T1000 (cell line): ENCODE measurements around the gene CREB3L2.
"Not testable (repeated sequence)": the region's sequence is repeated elsewhere in the genome, so short reads cannot be mapped to it uniquely, and the experiment has no call there.

Experiments
- DNase-seq: peaks from one replicate; lab custom pipeline; 2025; ENCODE audit warnings: mixed read lengths; lab: John Stamatoyannopoulos, UW

Gene CREB3L2

DNA sequence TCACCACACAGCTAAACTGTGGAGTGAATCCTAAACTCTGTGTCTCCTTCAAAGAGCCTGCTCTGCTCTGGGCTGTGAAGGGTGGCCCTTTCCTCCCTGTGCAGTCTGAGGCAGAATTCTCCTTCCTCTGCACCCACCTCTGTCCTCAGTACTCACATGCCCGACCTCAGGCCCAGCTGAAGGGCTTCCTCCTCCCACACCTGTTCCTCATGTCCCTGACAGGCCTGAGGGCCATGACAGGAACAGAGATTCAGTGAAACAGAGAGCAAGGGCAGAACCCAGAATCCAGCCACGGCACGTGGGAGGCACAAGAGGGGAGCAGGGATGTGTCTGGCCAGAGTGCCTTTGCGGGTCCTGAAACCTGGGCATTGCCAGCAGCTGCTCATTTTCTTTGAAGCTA, 13.9 kb downstream of the CREB3L2 start:
- no peak for DNase-seq

DNA sequence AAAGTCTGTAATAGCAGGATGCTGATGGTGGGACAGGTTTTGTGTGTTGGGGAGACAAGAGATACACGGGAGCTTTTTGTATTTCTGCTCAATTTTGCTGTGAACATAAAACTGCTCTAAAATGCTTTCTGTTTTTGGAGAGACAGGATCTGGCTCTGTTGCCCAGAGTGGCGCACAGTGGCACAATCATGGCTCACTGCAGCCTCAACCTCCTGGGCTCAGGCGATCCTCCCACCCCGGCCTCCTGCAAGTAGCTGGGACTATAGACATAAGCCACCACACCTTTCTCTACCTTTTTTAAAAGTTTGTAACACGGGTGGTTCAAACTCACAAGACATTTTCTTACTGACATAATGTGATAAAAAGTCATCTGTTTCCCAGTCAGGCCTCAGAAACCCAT, 14.3 kb downstream of the CREB3L2 start:
- no peak for DNase-seq

DNA sequence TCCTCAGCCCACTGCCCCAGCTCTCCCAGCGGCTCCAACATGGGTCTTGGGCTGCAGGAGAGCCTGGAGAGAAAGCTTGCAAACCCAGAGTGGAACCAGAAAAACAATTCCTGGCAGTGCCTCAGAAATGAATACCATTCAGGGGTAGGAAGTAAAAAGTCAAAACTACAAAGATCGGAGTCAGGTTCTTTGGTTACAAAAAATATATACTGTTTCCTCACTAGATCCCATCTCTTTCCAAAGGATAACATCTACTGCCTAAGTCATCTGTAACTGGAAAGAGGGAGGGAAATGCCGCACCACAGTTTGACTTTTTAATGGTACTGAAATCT, 14.9 kb downstream of the CREB3L2 start:
- DNase-seq = no peak

DNA sequence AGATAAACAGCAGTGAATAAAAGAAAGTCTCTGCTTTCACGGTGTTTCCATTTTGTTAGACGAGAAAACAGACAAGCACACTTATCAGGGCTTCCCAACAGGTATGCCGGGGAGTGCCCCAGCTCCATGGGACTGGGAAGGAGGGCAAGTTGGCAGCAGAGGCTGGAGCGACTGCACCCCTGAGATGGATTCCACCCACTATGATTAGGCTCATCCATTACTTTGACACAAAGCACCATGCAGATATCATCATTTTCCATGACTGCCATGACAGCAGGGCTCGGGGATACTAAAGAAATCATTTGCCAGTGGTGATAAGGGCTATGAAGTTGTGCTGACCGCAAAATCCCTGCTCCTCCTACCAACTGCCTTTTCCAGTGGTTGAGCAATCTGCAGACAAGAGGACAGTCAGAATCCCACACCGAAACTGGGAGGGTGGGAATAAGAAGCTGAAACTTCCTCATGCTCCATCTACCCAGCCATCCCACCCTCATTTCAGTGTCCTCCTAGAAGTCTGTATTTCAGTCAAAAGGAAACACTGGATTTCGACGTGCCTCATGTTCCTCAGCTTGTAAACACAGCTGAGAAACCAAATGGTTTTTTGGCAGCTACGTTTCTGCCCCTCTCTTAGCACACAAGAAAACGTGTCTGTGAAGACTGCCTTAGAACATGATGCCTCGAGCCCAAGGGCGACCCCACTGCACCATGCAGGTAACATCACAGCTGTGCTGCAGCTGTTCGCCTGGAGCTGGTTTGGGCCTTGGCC, 15.5 kb downstream of the CREB3L2 start:
- DNase-seq = no peak

DNA sequence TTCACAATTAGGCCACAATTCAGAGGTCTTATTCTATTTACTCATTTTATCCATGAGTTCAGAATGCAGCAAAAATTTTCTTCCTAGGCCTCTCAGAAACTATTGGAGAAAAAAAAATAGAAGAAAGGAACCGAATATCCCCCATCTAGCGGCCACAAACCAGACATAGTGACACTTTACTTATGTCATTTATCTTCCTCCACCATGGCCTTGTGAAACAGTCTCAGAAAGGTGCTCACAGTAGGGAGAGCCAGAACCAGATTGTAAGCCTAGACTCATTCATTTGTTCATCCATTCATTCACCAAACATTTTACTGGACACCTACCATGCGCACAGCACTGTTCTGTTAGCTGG, 16.0 kb downstream of the CREB3L2 start:
- no peak for DNase-seq

DNA sequence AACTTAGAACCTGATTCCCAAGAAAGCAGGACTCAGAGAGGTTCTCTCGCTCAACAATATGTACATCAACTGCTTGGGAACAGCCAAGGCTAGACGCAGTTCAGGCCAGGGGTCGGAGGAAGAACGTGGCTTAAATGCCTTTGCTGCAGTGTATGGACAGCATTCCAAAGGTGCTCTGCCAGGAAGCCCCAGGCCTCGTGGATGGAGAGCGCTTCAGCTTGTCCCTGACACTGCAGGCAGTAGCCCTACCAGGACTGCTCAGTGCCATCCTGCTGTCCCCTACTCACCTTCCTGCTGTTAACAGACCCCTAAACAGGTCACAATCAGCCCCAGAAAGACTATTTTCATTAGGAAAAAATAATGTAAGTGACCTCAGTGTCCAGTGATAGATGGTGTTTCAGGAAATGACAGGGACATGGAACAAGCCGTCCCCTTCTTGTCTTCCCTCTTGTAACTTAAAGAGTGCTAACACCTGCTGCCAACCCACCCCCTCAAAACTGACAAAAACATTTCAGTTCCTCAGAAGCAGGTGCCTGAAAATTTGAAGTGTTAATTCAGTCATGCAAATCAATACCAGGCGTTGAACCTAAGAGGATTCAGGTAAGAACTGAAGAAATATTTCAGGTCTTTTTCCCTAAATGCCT, 16.5 kb downstream of the CREB3L2 start:
- DNase-seq = no peak

DNA sequence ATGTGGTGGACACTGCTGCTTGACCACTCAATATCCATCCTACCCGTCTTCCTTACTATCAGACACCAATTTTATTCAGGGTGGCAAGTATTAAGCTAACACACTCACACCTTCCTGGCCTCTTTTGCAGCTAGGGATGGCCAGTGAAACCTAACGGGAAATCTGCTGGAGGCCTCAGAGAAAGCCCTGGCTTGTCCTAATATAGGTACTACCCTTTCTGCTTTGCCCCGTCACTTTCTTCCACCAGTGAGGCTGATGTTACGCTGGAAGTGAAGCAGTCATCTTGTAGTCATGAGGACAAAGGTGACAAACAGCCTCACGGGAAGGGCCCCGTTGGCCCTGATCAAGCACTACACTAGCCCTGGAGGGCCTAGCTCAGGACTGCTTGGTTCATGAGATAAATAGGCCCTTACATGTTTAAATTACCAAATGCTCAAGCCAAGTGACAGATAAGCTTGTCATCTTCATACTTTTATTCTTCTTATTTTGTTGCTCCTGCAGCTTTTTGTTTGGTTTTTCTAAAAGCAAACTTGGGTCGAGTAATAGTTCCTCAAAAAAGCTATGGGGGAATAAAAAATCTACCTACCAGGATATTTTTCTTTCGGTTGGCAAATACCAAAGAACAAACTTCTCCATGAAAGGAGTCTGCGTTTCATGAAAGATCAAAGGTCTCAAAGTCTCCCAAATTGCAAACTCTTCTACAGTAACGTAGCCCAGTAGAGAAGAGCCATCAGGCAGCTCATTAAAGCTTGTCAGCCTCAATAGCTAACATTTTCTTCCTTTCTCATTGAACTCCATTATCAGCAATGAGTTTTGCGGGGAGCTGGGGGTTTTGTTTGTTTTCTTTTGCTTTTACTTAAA, 17.5 kb downstream of the CREB3L2 start:
- no peak for DNase-seq

DNA sequence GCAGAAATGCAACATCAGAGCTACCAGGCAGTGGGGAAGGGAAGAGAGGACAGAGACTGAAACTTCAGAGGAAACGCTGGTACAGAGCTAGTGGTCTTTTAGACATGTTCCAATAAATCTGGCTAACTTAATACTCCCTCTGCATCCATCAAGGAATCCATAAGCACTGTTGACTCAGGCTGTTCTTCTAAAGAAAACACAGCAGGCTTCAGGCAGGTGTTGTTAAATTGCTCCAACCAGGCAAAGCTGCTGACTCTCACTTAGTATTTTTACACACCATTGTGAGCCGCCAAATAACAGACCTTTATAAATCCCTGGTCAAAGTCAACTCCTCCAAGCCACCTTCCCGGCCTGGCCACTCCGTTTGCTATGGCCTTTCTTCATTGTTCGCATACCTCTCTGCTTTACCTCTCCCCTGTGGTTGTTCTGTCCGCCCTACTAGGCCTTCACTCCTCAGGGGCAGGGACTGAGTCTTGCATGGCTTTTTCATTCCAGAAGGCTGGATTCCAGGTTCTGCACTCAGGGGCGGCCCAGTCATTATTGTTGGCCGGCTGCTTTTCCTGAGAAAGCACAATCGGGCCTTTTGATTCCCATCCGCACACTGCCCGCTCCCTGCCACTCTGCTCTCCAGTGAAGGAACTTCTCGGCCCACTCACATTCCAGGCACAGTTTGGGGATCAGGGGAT, 18.4 kb downstream of the CREB3L2 start:
- DNase-seq = no peak

DNA sequence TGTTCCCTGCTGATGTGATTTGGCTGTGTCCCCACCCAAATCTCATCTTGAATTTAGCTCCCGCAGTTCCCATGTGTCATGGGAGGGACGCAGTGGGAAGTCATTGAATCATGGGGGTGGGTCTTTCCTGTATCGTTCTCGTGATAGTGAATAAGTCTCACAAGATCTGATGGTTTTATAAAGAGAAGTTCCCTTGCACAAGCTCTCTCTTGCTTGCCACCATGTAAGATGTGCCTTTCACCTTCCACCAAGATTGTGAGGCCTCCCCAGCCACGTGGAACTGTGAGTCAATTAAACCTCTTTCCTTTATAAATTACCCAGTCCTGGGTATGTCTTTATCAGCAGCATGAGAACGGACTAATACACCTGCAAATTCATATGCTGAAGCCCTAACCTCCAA, 19.5 kb downstream of the CREB3L2 start:
- DNase-seq = not testable (repeated sequence)

DNA sequence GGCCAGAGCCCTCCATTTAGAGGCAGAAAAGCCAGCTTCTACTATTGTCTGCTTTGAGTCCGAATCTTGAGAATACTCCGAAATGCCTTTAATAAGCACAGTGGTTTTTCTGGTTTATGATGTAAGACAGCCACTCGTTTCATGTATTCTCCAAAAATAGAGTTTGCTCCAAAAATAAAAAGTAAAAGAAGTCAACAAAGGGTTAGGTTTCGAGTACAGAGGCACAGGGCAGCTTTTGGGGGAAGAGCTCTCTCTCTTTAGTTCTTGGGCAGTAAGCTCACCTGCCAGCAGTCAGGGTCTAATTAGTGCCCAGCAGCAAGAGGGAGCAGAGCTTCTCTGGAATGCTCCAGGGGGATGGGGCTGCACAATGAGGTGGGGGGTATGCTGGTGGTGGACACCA, 20.2 kb downstream of the CREB3L2 start:
- DNase-seq = no peak

DNA sequence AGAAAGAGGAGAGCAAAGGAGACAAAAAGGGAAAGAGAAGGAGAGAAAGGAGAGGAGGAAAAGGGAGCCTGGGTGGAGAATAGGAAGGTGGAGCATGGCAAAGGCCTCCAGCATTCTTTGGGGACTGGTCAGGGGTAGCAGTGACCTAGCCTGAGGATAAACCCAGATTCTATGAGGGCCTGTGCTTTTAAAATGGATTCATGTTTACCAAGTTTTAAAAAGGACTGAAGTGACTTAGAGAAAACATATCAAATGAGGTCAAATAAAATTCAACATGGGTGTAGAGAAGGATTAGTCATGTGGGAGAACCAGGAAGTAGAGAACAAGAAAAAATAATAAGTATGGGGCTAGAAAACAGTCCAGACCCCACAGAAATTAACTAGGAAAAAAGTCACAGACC, 20.7 kb downstream of the CREB3L2 start:
- DNase-seq = no peak

DNA sequence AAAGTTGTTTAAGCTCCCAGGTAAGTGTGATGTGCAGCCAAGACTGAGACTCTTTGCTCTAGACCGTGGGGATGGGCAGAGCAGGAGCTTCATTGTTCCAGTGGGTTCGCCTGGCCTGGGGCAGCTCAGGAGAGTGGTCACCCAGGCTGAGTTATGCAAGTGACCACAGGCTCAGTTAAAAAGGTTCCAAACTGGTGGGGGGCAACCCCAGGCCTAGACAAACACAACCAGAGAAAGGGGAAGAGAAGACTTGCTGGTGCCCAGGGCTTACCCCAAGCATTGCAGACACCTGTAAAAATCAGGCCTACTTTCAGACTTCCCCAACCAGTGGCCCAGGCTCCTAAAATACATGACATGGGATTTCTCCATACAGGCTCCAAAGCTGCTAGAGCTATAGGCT, 21.6 kb downstream of the CREB3L2 start:
- DNase-seq = no peak

DNA sequence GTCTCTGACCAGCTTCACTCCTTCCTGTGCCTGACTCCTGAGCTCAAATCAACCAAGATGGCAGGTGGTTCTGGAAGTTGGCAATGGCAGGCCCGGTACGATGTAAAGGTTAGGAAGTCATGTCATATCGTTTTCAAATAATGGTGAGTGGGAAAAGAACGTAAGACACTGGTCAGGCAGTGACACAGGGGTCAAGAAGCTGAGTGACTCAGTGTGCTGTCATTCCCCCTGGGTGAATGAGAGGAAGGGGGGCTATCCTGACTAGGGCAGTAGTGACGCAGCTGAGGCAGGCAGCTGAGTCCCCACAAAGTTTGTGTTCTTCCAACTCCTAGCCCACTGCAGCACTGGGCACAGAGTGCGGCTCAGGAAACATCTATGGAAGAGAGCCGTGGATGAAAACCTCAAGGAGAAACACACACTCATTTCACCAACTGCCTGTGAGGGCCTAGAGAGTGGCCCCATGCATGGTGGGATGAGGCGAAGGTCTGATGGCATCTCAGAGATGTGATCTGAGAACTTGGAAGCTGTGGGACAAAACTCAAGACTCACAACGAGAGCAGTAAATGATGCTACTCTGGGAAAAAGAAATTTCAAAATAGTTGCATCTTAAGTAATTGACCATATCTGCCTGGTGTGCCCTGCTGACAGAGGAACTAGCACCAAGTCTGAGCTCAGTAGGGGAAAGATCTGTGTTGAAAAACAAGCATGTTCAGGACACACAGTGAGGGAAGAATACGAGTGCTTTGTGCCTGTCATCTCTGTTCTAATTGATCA, 23.2 kb downstream of the CREB3L2 start:
- DNase-seq = peak; percentile 76

DNA sequence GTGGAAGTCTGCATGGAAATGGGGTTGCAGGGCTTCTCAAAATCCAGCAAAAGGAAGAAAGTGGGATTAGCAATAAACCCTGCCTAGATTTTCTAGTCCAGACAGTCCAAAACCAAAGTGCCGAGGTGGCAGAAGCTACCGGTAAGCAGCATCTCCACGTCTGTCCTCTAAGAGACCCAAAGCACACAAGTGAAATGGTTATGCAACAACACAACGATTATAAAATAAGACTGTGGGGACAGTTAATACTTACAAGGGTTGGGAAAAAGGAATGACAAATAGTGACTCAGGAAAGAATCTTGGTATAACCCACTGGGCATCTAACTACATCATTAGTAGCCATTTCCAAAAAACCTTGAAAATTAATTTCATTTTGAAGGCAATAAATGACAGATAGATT, 24.7 kb downstream of the CREB3L2 start:
- no peak for DNase-seq

DNA sequence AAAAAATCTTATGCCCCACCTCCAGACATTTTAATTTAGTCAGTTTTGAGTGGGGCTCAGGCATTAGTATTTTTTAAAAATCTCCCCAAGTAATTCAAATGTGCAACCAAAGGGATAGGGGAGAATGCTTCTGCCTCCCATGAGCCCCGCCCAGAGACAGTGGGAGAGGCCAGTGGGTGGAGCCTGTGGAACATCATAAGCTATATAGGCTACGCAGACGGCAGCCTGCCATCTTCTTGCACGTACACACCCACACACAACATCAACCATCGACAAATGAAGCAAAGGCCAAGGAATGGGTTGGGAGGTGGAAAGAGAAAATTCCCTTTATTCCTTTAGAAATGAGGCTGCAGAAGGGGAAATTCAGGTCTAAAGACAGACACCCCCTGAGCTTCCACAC, 25.2 kb downstream of the CREB3L2 start:
- DNase-seq = no peak

DNA sequence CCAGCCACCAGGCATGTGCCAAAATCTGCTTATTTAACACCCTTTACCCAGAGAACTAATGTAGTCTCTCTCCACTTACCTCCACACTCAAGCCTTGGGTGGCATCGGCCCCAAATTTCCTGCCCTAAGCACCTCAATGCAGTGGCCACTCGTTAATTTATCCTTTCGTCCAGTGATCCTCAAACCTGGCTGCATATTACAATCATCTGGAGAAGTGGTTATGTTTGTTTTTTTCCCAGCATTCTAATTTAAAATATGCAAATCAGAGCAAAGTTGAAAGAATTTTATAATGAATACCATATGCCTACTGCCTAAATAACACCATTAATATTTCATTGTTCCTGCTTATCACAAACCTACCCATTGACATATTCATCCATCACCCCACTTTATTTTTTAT, 25.7 kb downstream of the CREB3L2 start:
- DNase-seq = no peak

DNA sequence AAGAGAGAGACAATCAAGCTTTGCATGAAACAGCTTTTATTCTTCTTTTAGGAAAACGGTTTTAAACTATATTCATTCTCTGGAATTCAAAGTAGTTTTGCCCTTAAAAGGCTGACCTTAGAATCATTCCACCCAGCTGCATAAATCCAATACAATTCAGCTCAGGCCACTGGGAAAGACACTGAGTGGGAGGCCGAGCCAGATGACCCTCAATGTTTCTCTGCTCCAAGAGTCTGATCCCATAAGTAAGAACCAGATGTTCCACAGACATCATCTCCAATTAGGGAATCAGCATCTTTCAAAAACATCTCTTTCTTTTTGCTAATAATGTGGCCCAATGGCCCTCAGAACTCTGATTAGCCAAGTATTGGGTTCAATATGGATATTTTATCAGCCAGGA, 26.1 kb downstream of the CREB3L2 start:
- no peak for DNase-seq

DNA sequence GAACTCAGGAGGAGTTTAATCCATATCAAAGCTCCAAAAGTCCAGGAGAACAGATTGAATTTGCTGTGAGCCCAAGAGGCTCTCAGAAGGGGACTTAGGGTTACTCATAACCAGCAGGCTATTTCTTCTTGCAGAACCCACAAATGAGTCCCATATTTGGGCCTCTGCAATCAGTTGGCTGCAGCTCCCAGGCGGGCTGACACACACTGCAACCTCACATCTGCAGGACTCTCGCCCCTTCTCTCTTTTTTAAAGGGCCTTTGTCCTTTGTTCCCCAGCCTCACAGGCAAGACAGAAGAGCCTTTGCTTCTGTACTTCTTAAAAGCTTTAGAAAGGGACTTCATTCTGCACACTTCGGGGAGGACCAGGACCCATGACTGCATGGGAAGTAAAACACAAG, 26.7 kb downstream of the CREB3L2 start:
- DNase-seq = no peak

DNA sequence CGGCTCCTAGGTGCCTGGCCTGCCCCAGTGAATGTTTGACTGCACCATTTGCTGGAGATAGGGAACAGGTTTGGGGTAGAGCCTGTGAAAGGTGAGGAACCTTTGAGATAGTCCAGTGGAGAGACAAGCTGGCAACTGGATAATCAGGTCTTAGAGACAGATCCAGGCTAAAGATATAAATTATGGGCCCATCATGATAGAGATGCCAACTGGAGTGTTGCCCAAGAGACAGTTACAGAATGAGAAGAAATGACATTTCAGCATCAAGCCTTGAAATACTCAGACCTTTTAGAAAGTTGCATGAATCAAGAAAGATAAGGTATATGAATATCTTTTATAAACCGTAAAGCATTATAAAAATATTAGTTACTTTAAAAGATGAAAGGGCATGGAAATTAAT, 27.1 kb downstream of the CREB3L2 start:
- DNase-seq = no peak

DNA sequence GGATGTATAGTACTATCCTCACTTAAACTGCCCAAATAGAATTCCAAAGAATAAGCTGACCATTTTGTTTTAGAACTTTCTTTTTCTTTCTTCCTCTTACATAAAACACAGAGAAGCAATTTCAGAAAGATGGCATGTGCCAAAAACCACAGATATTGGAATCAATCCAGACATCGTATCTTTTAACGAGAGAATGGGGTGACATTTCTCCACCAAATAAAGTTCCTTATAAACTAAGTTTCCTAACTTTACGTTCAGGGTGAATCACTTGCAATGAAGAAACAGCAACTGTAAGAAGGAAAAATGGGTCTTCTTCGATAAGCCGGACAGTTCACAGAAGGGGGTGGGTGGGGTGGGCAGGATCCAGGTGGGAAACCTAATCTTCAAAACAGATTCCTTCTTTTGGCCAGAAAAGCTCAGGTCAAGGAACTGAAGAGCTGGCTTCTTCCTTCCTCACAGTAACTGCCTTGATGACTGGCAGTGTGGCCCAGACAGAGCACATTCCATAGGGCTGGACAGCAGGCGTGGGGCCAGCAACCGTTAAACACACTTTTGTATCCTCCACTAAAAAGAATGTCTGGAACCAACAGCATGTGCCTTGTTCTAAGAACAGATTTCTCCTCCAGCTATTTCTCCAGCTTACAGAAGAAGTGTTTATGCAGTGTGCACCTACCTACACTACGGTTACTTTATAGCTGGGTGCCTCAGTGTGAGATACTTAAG, 31.5 kb downstream of the CREB3L2 start:
- peak; percentile 38 for DNase-seq

DNA sequence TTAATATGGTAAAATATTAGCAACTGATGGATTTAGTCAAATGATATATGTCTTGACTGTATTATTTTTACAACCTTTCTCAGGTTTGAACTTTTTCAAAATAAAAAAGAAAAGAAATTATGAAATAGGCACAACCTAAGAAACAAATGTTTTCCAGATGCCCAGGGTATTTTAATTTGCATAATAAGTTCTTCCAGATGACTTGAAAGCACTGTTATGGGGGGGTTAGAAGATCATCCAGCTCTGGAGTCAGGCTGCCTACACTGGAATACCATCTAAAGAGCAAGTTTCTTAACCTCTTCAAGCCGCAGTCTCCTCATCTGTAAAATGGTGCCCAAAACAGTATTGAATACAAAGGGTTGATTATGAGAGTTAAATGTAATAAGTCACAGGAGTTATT, 32.1 kb downstream of the CREB3L2 start:
- no peak for DNase-seq
